ENCODE data around the gene PEX14. TPM values are rescaled to one million over a fixed set of nuclear protein-coding genes. Genes with fewer than 3 reads are reported as not detected.

PEX14 gene
- polyA plus RNA-seq, 3 donors, result 2.2 to 8.8 (median 2.7) TPM

- Mint-ChIP-seq H3K4me1 (no peaks in the 10 kb centered on the region), H3K27me3 (ENCODE audit: low read depth in 3 of 3) (peaks cover 0 to 3% (median 0%) of the 10 kb centered on the region in 3 donors), H3K27ac (no peak overlapping the region), H3K36me3 (peaks cover 22 to 30% of the 10 kb centered on the region in 2 donors), H3K4me3 (no peak overlapping the region), H3K9me3 (no peaks in the 10 kb centered on the region)
- H3K79me2 ChIP-seq (ENCODE audit: insufficient read depth, low read length), result no peaks in the 10 kb centered on the region
- H3K27me3 ChIP-seq (ENCODE audit: control insufficient read depth in 2 of 2, insufficient read depth in 2 of 2, low read length in 2 of 2), result no peaks in the 10 kb centered on the region
- peaks cover 8% of the 10 kb centered on the region for H4K20me1 ChIP-seq (ENCODE audit: insufficient read depth, low read length)
- H3K4me1 ChIP-seq (ENCODE audit: control insufficient read depth in 1 of 2, insufficient read depth in 2 of 2, low read length in 2 of 2), result no peaks in the 10 kb centered on the region
- no peak overlapping the region for H3K9ac ChIP-seq (ENCODE audit: insufficient read depth, low read length, poor library complexity, severe bottlenecking)
- no peaks in the 10 kb centered on the region for H3K9me3 ChIP-seq (replicated peaks in 1 of 2; ENCODE audit: control insufficient read depth in 1 of 2, insufficient read depth in 1 of 2, low read length in 2 of 2)
- intact Hi-C loops (cut with micrococcal nuclease), result no loop called here
- 94% methylated on average over 3 of the region's 6 CpGs for whole genome bisulfite sequencing (ENCODE audit: insufficient coverage)
- H3K27ac ChIP-seq (ENCODE audit: low read depth in 1 of 2, low read length in 2 of 2), result no peak overlapping the region
- no peak for TF ChIP-seq CTCF (IDR thresholded peaks at IDR 0.05)
- no peak for DNase-seq
- H3K36me3 ChIP-seq (replicated peaks in 1 of 2; ENCODE audit: control insufficient read depth in 1 of 2, insufficient read depth in 2 of 2, low read length in 2 of 2), result peaks cover 0 to 22% of the 10 kb centered on the region in 2 donors
- H3K4me2 ChIP-seq (replicated peaks; ENCODE audit: extremely low read depth, low read length, poor library complexity, severe bottlenecking), result no peak overlapping the region
- no peak overlapping the region for H2AFZ ChIP-seq (ENCODE audit: insufficient read depth, low read depth, low read length, poor library complexity, severe bottlenecking)
- no peak overlapping the region for H3K4me3 ChIP-seq (replicated peaks in 1 of 3; ENCODE audit: low read depth in 2 of 3, low read length in 3 of 3)
Observed at GRCh38 chr1:10596780-10597179, 122.0 kb downstream of the PEX14 start.

DNA sequence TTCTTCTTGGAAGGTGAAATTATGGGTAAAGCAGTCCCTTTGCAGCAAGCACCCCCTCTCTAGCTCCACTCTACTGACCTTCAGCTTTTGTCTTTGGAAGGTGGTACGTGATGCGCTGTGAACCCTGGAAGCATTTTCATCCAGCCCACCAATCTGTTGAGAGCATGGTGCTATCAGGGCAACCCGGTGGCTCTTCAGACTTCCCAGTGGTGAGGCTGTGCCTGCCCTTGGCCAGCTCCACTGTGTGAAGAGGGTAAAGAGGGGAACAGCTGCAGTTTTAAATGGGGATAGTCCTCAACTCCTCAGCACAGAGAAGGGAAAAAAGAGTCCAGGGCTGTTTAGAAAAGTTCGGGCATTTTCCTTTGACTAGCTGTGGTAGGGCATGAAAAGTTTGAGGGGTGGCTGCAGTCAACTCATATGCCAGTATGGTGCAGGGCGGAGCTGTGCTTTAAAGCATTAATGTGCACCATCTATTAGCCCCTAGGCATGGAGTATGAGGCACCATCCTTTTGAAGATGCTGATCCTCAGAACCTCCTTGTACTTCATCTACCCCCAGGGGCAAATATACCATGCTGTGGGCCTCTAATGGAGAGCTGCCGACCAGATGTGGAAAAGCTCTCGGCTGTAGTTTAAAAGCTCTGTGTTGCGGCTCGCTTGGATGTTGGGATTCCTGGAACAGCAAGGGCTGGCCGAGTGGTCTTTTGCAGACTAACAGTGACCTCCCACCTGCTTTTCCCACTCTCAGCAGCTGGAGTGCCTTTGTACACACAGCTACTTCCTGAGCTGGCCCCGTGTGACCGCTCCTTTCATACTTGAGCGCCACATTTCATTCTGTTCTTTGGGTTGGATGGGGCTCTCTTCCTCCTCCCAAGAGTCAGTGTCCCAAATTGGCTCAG lies 123.0 kb downstream of the PEX14 start:
- H3K79me2 ChIP-seq (ENCODE audit: insufficient read depth, low read length), result no peaks in the 10 kb centered on the region
- TF ChIP-seq CTCF (IDR thresholded peaks at IDR 0.05), result no peak
- Mint-ChIP-seq H3K4me3 (no peak overlapping the region), H3K27me3 (ENCODE audit: low read depth in 3 of 3) (peaks cover 0 to 3% (median 0%) of the 10 kb centered on the region in 3 donors), H3K9me3 (no peaks in the 10 kb centered on the region), H3K36me3 (peaks cover 23 to 30% of the 10 kb centered on the region in 2 donors), H3K4me1 (no peaks in the 10 kb centered on the region), H3K27ac (no peak overlapping the region)
- peaks cover 8% of the 10 kb centered on the region for H4K20me1 ChIP-seq (ENCODE audit: insufficient read depth, low read length)
- no peak overlapping the region for H3K9ac ChIP-seq (ENCODE audit: insufficient read depth, low read length, poor library complexity, severe bottlenecking)
- intact Hi-C loops (cut with micrococcal nuclease), result no loop called here
- H2AFZ ChIP-seq (ENCODE audit: insufficient read depth, low read depth, low read length, poor library complexity, severe bottlenecking), result no peak overlapping the region
- WGBS (ENCODE audit: insufficient coverage), result 98% methylated on average over 8 of the region's 13 CpGs
- H3K4me2 ChIP-seq (replicated peaks; ENCODE audit: extremely low read depth, low read length, poor library complexity, severe bottlenecking), result no peak overlapping the region
- H3K4me3 ChIP-seq (replicated peaks in 1 of 3; ENCODE audit: low read depth in 2 of 3, low read length in 3 of 3), result no peak overlapping the region
- peaks cover 1 to 27% of the 10 kb centered on the region in 2 donors for H3K36me3 ChIP-seq (replicated peaks in 1 of 2; ENCODE audit: control insufficient read depth in 1 of 2, insufficient read depth in 2 of 2, low read length in 2 of 2)
- no peaks in the 10 kb centered on the region for H3K4me1 ChIP-seq (ENCODE audit: control insufficient read depth in 1 of 2, insufficient read depth in 2 of 2, low read length in 2 of 2)
- DNase-seq, result no peak
- no peaks in the 10 kb centered on the region for H3K9me3 ChIP-seq (replicated peaks in 1 of 2; ENCODE audit: control insufficient read depth in 1 of 2, insufficient read depth in 1 of 2, low read length in 2 of 2)
- no peaks in the 10 kb centered on the region for H3K27me3 ChIP-seq (ENCODE audit: control insufficient read depth in 2 of 2, insufficient read depth in 2 of 2, low read length in 2 of 2)
- H3K27ac ChIP-seq (ENCODE audit: low read depth in 1 of 2, low read length in 2 of 2), result no peak overlapping the region

Measured in CD14-positive monocyte (primary cell).